Heart left ventricle (tissue), 16 donors: ENCODE measurements around the gene PPP1R9B. TPM values are rescaled to one million over a fixed set of nuclear protein-coding genes. Genes with fewer than 3 reads are reported as not detected.

Experiments
- ATAC-seq, 4 donors: fragments of 200-7000 bp; cut with Tn5 transposase; one replicate each; pipeline ENCODE4 v1.9.1; 2020 to 2022; ENCODE audit warnings: moderate library complexity in 4 of 4, mild to moderate bottlenecking in 3 of 4, moderate number of reproducible peaks in 1 of 4
- DNase-seq, 5 donors: peaks; one replicate each; pipeline ENCODE4 v3.0.0-alpha.2; 2020
- H3K27ac ChIP-seq, 12 donors: fragments of 200-600 bp; sonication (generic) in 4 of 12; one replicate each; pipeline versions ENCODE4 v1.5.0 to v1.8.0; 2016 to 2022; ENCODE audit warnings: mild to moderate bottlenecking in 2 of 12
- H3K27me3 ChIP-seq, 9 donors: fragments of 200-600 bp; sonication (generic) in 2 of 9; one replicate each; pipeline versions ENCODE4 v1.5.1 to v1.8.0; 2016 to 2022; ENCODE audit warnings: mild to moderate bottlenecking in 3 of 9
- H3K36me3 ChIP-seq, 9 donors: fragments of 200-600 bp; sonication (generic) in 2 of 9; one replicate each; pipeline versions ENCODE4 v1.5.0 to v1.8.0; 2018 to 2022; ENCODE audit warnings: mild to moderate bottlenecking in 2 of 9
- H3K4me1 ChIP-seq, 12 donors: fragments of 200-600 bp; sonication (generic) in 4 of 12; one replicate each; pipeline versions ENCODE4 v1.5.0 to v1.8.0; 2016 to 2022; ENCODE audit warnings: mild to moderate bottlenecking in 3 of 12
- H3K4me3 ChIP-seq, 12 donors: fragments of 200-600 bp; sonication (generic) in 4 of 12; one replicate each; pipeline versions ENCODE4 v1.5.0 to v1.8.0; 2017 to 2022; ENCODE audit warnings: mild to moderate bottlenecking in 9 of 12, moderate library complexity in 4 of 12
- H3K9me3 ChIP-seq, 12 donors: fragments of 200-600 bp; sonication (generic) in 4 of 12; one replicate each; pipeline versions ENCODE4 v1.5.0 to v1.8.0; 2016 to 2022; ENCODE audit warnings: mild to moderate bottlenecking in 1 of 12
- POLR2A ChIP-seq, 2 donors: fragments of 450-650 bp; IDR thresholded peaks; one replicate each; pipeline ENCODE4 v1.6.1; 2017; ENCODE audit warnings: antibody characterized with exemption in 2 of 2, mild to moderate bottlenecking in 2 of 2, moderate library complexity in 2 of 2
- WGBS, 4 donors: extraction: QIAGEN DNeasy Blood & Tissue Kit in 2 of 4; methylation state at CpG; one replicate each; pipeline versions ENCODE4 v1.1.5 to v1.1.7; 2013 to 2018; 5-methylcytosine and 5-hydroxymethylcytosine counted together
- intact Hi-C, 10 donors: fragments of 100-400 bp; cut with DNase I; formaldehyde crosslinking; loops; one replicate each; pipeline versions ENCODE4 v1.11.1 to v1.14.2; 2022
- polyA plus RNA-seq, 2 donors: library from polyadenylated mRNA; stranded (reverse); fragments of 200-250 nt; gene quantifications; one replicate each; pipeline ENCODE4 v1.2.3, GENCODE V29; 2013
- total RNA-seq, 9 donors: library from RNA; depleted of rRNA in 2 of 9; stranded (reverse); fragments of >200 nt in 2 of 9; fragmentation: NEBNext Ultra II Directional in 3 of 9; extraction: Animal tissue kit (Norgen Biotek cat#: 25700) in 3 of 9; gene quantifications; one replicate each; pipeline versions ENCODE4 v1.1.0 to v1.2.4, GENCODE V29; 2016 to 2023
- TF ChIP-seq, protein P1 (sequence below), 12 donors: fragments of 200-600 bp; sonication (generic) in 4 of 12; IDR thresholded peaks; one replicate each; pipeline versions ENCODE4 v1.5.0 to v1.8.0; 2018 to 2022; ENCODE audit warnings: antibody characterized with exemption in 12 of 12, mild to moderate bottlenecking in 5 of 12
- donor health status: ischemic (EF 13 %, LVEDD 7.1; RV severe dilation, severe dysfunction).
- donor health status: healthy with polysubstance abuse.
- donor health status: DM: no; HTN: yes; CAD: no.
- donor health status: DM: no; HTN: no; CAD: no.
- donor health status: ischemic (EF 25% LVEDD 6.9; RV normal size, moderate dysfunction).
- donor health status: ischemic (EF 25% LVEDD 5.7; RV mildly dilated, moderate dysfunction).
- donor health status: healthy.
- donor health status: DM: yes; HTN: yes; CAD: no.
- donor health status: ischemic (EF 35%, LVEDD 5.7; RV mildly dilated, moderate dysfunction).
- donor health status: nonischemic (EF 11% LVEDD 7.7; RV severe dilation, severe dysfunction).
- donor health status: DM: yes; HTN: yes; CAD: no.
- donor health status: PGD.
- donor health status: ischemic (EF 29% LVEDD 5.4; RV normal size, mild dysfunction).
- donor health status: nonischemic (EF 23%, LVEDD 6.1; RV moderate dilation, normal function).

The PPP1R9B gene
- total and polyA plus RNA-seq, 11 donors = 17.0 to 55.9 (median 31.3) TPM

DNA sequence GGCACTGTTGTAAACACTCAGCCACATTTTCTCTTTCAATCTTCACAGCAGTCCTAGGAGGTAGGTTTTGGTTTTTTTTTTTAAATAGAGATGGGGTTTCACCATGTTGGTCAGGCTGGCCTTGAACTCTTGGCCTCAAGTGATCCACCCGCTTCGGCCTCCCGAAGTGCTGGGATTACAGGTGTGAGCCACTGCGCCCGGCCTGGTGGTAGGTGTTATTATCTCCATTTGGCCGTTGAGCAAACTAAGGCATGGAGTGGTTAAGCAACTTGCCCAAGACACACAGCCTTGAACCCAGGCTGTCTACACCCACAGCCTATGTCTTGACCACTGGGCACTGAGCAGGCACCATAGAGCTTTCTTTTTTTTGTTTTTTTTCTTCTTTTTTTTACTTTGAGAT is 24.0 kb upstream of the PPP1R9B start:
- TF ChIP-seq, protein P1, sequence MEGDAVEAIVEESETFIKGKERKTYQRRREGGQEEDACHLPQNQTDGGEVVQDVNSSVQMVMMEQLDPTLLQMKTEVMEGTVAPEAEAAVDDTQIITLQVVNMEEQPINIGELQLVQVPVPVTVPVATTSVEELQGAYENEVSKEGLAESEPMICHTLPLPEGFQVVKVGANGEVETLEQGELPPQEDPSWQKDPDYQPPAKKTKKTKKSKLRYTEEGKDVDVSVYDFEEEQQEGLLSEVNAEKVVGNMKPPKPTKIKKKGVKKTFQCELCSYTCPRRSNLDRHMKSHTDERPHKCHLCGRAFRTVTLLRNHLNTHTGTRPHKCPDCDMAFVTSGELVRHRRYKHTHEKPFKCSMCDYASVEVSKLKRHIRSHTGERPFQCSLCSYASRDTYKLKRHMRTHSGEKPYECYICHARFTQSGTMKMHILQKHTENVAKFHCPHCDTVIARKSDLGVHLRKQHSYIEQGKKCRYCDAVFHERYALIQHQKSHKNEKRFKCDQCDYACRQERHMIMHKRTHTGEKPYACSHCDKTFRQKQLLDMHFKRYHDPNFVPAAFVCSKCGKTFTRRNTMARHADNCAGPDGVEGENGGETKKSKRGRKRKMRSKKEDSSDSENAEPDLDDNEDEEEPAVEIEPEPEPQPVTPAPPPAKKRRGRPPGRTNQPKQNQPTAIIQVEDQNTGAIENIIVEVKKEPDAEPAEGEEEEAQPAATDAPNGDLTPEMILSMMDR (IDR thresholded peaks at IDR 0.05) = no peak
- no peak for TF ChIP-seq POLR2A (IDR thresholded peaks at IDR 0.05)
- H3K27me3 ChIP-seq = no peaks in the 10 kb centered on the region
- H3K4me1 ChIP-seq = peaks cover 0 to 85% (median 46%) of the 10 kb centered on the region in 12 donors
- DNase-seq = peak in 3 of 5 donors; percentile 10 to 47 (median 15)
- H3K27ac ChIP-seq = peak overlapping the region in 7 of 12 donors; percentile 16 to 84 (median 77)
- ATAC-seq = no peak
- H3K36me3 ChIP-seq = peaks cover 0 to 9% (median 0%) of the 10 kb centered on the region in 9 donors
- WGBS, 4 donors = 77 to 82% (median 78%) methylated on average over 6 of the region's 6 CpGs
- intact Hi-C loops = no loop called here
- no peak overlapping the region for H3K4me3 ChIP-seq
- H3K9me3 ChIP-seq = no peaks in the 10 kb centered on the region

DNA sequence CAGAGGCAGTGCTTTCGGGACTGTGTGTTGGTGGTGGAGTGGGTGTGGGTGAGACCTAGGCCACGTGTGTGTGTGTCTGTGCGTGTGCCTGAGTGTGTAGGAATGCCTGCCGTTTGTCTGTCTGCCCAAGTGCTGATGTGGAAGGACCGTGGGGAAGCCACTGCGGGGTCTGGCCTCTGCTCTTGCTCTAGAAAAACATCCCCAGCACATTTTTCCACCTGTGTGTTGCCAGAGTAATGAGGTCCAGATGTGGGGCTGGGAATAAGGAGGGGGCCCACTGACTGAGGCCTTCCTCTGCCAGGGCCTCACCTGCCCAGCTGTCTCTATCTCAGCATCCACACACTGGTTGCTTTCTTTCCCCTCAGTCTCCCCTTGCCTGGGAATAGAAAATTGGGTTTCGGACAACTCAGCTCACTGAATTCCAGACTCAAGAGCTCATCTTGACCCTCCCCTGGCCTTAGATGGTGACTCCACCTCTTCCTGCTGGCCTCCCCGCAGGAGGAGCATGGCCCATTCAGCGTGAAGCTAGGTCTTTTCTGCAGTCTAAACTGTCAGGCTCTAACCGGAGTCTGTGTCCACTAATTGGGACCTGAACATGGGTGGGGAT is 23.0 kb upstream of the PPP1R9B start:
- Histone ChIP-seq H3K4me3 (no peak overlapping the region), H3K27ac (peak overlapping the region in 11 of 12 donors; percentile 49 to 84 (median 66)), H3K27me3 (no peaks in the 10 kb centered on the region), H3K4me1 (peaks cover 0 to 87% (median 42%) of the 10 kb centered on the region in 12 donors), H3K36me3 (peaks cover 0 to 9% (median 3%) of the 10 kb centered on the region in 9 donors), H3K9me3 (no peaks in the 10 kb centered on the region)
- peak in 2 of 4 donors; percentile 15 to 25 for ATAC-seq
- DNase-seq = peak; percentile 52 to 66 (median 61)
- TF ChIP-seq POLR2A (IDR thresholded peaks at IDR 0.05) = no peak
- TF ChIP-seq, protein P1 (IDR thresholded peaks at IDR 0.05) = no peak
- intact Hi-C loops = loop anchor here in 1 of 10 donors (2.0 kb wide), 1 partner anchor 123 kb away; no protein-coding TSS in a partner anchor
- 28 to 45% (median 42%) methylated on average over 10 of the region's 10 CpGs for WGBS, 4 donors

DNA sequence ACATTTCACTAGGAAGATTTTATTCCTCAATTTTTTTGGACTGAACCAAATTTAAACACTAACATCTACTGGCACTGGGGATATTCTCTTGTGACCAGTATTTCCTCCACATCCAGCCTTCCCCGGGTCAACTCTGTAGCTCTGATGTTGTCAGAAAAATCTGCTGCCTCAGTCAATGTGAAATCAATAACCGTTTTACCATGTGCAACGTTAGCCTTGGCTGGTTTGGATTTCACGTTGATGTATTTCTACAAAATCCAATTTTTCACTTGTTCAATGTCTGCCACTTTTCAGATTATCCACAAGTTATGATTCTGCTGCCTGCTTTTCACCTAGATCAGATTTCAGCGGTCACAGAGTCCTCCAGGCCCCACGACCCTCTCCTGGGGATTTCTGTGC is 22.5 kb upstream of the PPP1R9B start:
- WGBS, 4 donors = 60 to 68% (median 62%) methylated on average over 6 of the region's 6 CpGs
- Histone ChIP-seq H3K4me3 (no peak overlapping the region), H3K27ac (peak overlapping the region in 11 of 12 donors; percentile 49 to 84 (median 66)), H3K36me3 (peaks cover 0 to 9% (median 3%) of the 10 kb centered on the region in 9 donors), H3K9me3 (no peaks in the 10 kb centered on the region), H3K27me3 (no peaks in the 10 kb centered on the region), H3K4me1 (peaks cover 0 to 87% (median 40%) of the 10 kb centered on the region in 12 donors)
- ATAC-seq (no peak), DNase-seq (no peak)
- TF ChIP-seq, protein P1 (IDR thresholded peaks at IDR 0.05) = no peak
- TF ChIP-seq POLR2A (IDR thresholded peaks at IDR 0.05) = no peak
- intact Hi-C loops = loop anchor here in 1 of 10 donors (2.0 kb wide), 1 partner anchor 124 kb away; no protein-coding TSS in a partner anchor

DNA sequence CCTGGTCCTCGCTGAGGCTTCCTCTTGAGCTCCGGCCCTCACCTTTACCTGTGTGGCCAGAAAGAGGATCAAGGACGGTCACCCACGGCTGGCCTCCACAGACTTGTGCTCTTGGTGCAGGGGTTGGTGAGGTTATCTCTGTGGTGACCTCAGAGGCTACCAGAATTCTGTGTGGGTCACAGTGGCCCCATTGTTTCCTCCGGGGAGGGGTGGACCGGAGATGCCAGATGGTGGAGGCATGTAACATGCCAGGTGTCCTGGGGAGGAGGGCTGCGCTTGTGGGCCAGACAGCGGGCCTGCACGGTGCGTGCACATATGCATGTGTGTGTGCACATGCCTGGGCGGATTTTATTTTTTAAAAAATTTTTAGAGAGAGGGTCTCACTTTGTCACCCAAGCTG is 21.7 kb upstream of the PPP1R9B start:
- Histone ChIP-seq H3K27ac (peak overlapping the region in 6 of 12 donors; percentile 40 to 94 (median 64)), H3K9me3 (no peaks in the 10 kb centered on the region), H3K27me3 (no peaks in the 10 kb centered on the region), H3K36me3 (peaks cover 0 to 9% (median 3%) of the 10 kb centered on the region in 9 donors), H3K4me3 (no peak overlapping the region), H3K4me1 (peaks cover 0 to 87% (median 32%) of the 10 kb centered on the region in 12 donors)
- ATAC-seq (no peak), DNase-seq (peak in 3 of 5 donors; percentile 15 to 42 (median 23))
- no peak for TF ChIP-seq POLR2A (IDR thresholded peaks at IDR 0.05)
- TF ChIP-seq, protein P1 (IDR thresholded peaks at IDR 0.05) = no peak
- 81 to 95% (median 92%) methylated on average over 9 to 11 of the region's 11 CpGs for WGBS, 4 donors
- intact Hi-C loops = loop anchor here in 1 of 10 donors (2.0 kb wide), 1 partner anchor 125 kb away; no protein-coding TSS in a partner anchor
